ENCODE data around the gene RPS21. TPM values are rescaled to one million over a fixed set of nuclear protein-coding genes. Genes with fewer than 3 reads are reported as not detected.

RPS21 gene
- total and polyA plus RNA-seq, 2 of the 4 experiments (the other 2 are of a cell fraction): 2,710 to 4,298 TPM

DNA sequence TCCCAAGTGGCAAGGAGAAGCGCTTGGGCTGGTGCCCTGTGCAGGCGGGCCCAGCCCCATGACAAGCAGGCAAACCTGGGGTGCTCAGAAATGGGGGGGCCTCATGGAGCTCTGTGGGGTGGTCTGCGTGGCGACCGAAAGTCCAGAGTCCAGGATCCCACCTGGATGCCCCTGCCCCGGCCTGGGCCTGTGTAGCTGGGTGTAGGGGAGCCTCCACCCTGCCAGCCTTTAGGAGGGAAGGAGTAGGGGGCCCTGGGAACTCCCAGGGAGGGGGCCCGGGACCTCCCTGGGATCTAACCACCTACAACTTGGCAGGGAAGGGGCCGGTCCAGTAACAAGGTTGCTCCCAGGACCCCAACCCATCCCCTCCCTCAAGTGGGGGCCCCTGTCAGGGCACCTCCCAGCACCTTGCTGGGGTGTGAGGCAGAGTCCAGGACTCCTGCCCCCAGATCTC lies 15.3 kb upstream of the RPS21 start:
- no peaks in the 10 kb centered on the region for H3K9me3 ChIP-seq (ENCODE audit: control insufficient read depth, insufficient read depth, low read length)
- no peaks in the 10 kb centered on the region for H3K79me1 ChIP-seq (ENCODE audit: low read depth in 1 of 2, low read length in 2 of 2)
- WGBS, 2 experiments (ENCODE audit: extremely low coverage in 2 of 2, insufficient read length in 1 of 2): no CpG with 5 or more reads among the region's 8 CpGs
- no peak overlapping the region for H4K5ac ChIP-seq (ENCODE audit: low read depth, low read length)
- no peak overlapping the region for H2BK20ac ChIP-seq (ENCODE audit: low read depth, low read length)
- peaks cover 52% of the 10 kb centered on the region for H3K4me1 ChIP-seq (ENCODE audit: control insufficient read depth, insufficient read depth, low read length)
- no peak overlapping the region for H3K56ac ChIP-seq (ENCODE audit: extremely low read depth, insufficient read depth, low read length)
- no peak overlapping the region for H3K14ac ChIP-seq (replicated peaks; ENCODE audit: low read depth, low read length)
- ChIA-PET CTCF (no interaction called here), POLR2A (ENCODE audit: unreplicated experiment) (no interaction called here)
- no peak overlapping the region for H2BK15ac ChIP-seq (ENCODE audit: low read depth, low read length)
- DNase-seq: no peak
- no peak overlapping the region for H3K23ac ChIP-seq (ENCODE audit: low read depth, low read length)
- BruUV-seq (replicated peaks): no TSS peak
- no peaks in the 10 kb centered on the region for H3K36me3 ChIP-seq (ENCODE audit: control insufficient read depth, insufficient read depth, low read length)
- ATAC-seq (ENCODE audit: low read depth): no peak
- no peak overlapping the region for H3K4ac ChIP-seq (ENCODE audit: low read depth, low read length)
- in situ Hi-C loops (cut with MboI; ENCODE audit: low sequenced_read_pairs): no loop called here
- H3K18ac ChIP-seq (ENCODE audit: low read depth, low read length): no peak overlapping the region
- H2AFZ ChIP-seq (replicated peaks; ENCODE audit: low read length, poor library complexity): no peak overlapping the region
- peaks cover 12% of the 10 kb centered on the region for H4K20me1 ChIP-seq (ENCODE audit: insufficient read depth, low read length)
- no peak for TF ChIP-seq CHD1 (IDR thresholded peaks at IDR 0.05; ENCODE audit: low read depth, low read length)
- no peak for TF ChIP-seq SMC3 (IDR thresholded peaks at IDR 0.05; ENCODE audit: low read depth, low read length)
- no peak for TF ChIP-seq POLR2A (IDR thresholded peaks at IDR 0.05; ENCODE audit: low read depth, low read length)
- no peak for TF ChIP-seq RFX5 (IDR thresholded peaks at IDR 0.05; ENCODE audit: low read depth, low read length)
- TF ChIP-seq, protein P1, sequence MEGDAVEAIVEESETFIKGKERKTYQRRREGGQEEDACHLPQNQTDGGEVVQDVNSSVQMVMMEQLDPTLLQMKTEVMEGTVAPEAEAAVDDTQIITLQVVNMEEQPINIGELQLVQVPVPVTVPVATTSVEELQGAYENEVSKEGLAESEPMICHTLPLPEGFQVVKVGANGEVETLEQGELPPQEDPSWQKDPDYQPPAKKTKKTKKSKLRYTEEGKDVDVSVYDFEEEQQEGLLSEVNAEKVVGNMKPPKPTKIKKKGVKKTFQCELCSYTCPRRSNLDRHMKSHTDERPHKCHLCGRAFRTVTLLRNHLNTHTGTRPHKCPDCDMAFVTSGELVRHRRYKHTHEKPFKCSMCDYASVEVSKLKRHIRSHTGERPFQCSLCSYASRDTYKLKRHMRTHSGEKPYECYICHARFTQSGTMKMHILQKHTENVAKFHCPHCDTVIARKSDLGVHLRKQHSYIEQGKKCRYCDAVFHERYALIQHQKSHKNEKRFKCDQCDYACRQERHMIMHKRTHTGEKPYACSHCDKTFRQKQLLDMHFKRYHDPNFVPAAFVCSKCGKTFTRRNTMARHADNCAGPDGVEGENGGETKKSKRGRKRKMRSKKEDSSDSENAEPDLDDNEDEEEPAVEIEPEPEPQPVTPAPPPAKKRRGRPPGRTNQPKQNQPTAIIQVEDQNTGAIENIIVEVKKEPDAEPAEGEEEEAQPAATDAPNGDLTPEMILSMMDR (conservative IDR thresholded peaks at IDR 0.05; ENCODE audit: low read depth, low read length): no peak
- no peak for TF ChIP-seq NFE2L2 (IDR thresholded peaks at IDR 0.05; ENCODE audit: low read depth, low read length)
- TF ChIP-seq CEBPB (IDR thresholded peaks at IDR 0.05; ENCODE audit: low read depth, low read length): no peak
- no peak for TF ChIP-seq BHLHE40 (IDR thresholded peaks at IDR 0.05; ENCODE audit: low read depth, low read length)
- TF ChIP-seq RAD21 (IDR thresholded peaks at IDR 0.05; ENCODE audit: low read length): no peak
- TF ChIP-seq RCOR1 (IDR thresholded peaks at IDR 0.05; ENCODE audit: insufficient replicate concordance, low read length): no peak
- TF ChIP-seq MAFK (IDR thresholded peaks at IDR 0.05; ENCODE audit: low read depth, low read length): no peak
- TF ChIP-seq FOS (IDR thresholded peaks at IDR 0.05; ENCODE audit: low read depth, low read length): no peak
- no peak for TF ChIP-seq MXI1 (IDR thresholded peaks at IDR 0.05; ENCODE audit: borderline replicate concordance, low read depth, low read length)
- no peak for TF ChIP-seq MAZ (IDR thresholded peaks at IDR 0.05; ENCODE audit: borderline replicate concordance, low read depth, low read length)
- TF ChIP-seq, protein P2, sequence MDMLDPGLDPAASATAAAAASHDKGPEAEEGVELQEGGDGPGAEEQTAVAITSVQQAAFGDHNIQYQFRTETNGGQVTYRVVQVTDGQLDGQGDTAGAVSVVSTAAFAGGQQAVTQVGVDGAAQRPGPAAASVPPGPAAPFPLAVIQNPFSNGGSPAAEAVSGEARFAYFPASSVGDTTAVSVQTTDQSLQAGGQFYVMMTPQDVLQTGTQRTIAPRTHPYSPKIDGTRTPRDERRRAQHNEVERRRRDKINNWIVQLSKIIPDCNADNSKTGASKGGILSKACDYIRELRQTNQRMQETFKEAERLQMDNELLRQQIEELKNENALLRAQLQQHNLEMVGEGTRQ (IDR thresholded peaks at IDR 0.05; ENCODE audit: low read depth, low read length): no peak
- TF ChIP-seq, protein P3, sequence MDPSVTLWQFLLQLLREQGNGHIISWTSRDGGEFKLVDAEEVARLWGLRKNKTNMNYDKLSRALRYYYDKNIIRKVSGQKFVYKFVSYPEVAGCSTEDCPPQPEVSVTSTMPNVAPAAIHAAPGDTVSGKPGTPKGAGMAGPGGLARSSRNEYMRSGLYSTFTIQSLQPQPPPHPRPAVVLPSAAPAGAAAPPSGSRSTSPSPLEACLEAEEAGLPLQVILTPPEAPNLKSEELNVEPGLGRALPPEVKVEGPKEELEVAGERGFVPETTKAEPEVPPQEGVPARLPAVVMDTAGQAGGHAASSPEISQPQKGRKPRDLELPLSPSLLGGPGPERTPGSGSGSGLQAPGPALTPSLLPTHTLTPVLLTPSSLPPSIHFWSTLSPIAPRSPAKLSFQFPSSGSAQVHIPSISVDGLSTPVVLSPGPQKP (IDR thresholded peaks at IDR 0.05; ENCODE audit: borderline replicate concordance, low read depth, low read length): no peak
- H2BK5ac ChIP-seq (ENCODE audit: low read depth, low read length, poor library complexity, severe bottlenecking): no peak overlapping the region
- no peak overlapping the region for H4K91ac ChIP-seq (ENCODE audit: insufficient read depth, low read depth, low read length)
- no peak overlapping the region for H2AK5ac ChIP-seq (ENCODE audit: low read depth, low read length)
- H3K4me2 ChIP-seq (ENCODE audit: low read depth, low read length): no peak overlapping the region
- dilution Hi-C loops (cut with HindIII; ENCODE audit: low sequenced_read_pairs, unreplicated experiment): no loop called here
- no peak overlapping the region for H3K4me3 ChIP-seq (ENCODE audit: insufficient read depth, low read depth, low read length)
- no peak overlapping the region for H2BK120ac ChIP-seq (ENCODE audit: low read depth, low read length)
- no peaks in the 10 kb centered on the region for H3K27me3 ChIP-seq (ENCODE audit: control insufficient read depth, insufficient read depth, low read length)
- H3K27ac ChIP-seq (ENCODE audit: insufficient read depth, low read length): no peak overlapping the region
- H3K9ac ChIP-seq (ENCODE audit: low read depth, low read length): no peak overlapping the region
- no peak overlapping the region for H2AK9ac ChIP-seq (replicated peaks; ENCODE audit: low read depth, low read length, poor library complexity)
- intact Hi-C loops (cut with micrococcal nuclease): no loop called here
- peaks cover 13% of the 10 kb centered on the region; the same call in 1 of the 2 replicates for H3K9me1 ChIP-seq (ENCODE audit: insufficient read depth, low read length)
- no peak overlapping the region for H4K8ac ChIP-seq (ENCODE audit: low read depth in 2 of 2, low read length in 2 of 2)

Measured in IMR-90 (cell line).